Measurements from ENCODE around the gene CMSS1.
"Not testable (repeated sequence)": the region's sequence is repeated elsewhere in the genome, so short reads cannot be mapped to it uniquely, and the experiment has no call there.

CMSS1 gene

GRCh38 chr3:100088735-100089368 is 271.2 kb downstream of the CMSS1 start:
- H3K9me3 ChIP-seq (ENCODE audit: control insufficient read depth, low read length): no peaks in the 10 kb centered on the region
- H3K9ac ChIP-seq (ENCODE audit: low read length): no peak overlapping the region
- no peaks in the 10 kb centered on the region for H3K36me3 ChIP-seq (ENCODE audit: control insufficient read depth, insufficient read depth, low read length)
- no peak overlapping the region for H3K4me3 ChIP-seq (ENCODE audit: low read length)
- H3K27me3 ChIP-seq (ENCODE audit: control insufficient read depth, insufficient read depth, low read length): no peaks in the 10 kb centered on the region
- H3K4me1 ChIP-seq (ENCODE audit: control insufficient read depth, insufficient read depth, low read length): no peaks in the 10 kb centered on the region

DNA sequence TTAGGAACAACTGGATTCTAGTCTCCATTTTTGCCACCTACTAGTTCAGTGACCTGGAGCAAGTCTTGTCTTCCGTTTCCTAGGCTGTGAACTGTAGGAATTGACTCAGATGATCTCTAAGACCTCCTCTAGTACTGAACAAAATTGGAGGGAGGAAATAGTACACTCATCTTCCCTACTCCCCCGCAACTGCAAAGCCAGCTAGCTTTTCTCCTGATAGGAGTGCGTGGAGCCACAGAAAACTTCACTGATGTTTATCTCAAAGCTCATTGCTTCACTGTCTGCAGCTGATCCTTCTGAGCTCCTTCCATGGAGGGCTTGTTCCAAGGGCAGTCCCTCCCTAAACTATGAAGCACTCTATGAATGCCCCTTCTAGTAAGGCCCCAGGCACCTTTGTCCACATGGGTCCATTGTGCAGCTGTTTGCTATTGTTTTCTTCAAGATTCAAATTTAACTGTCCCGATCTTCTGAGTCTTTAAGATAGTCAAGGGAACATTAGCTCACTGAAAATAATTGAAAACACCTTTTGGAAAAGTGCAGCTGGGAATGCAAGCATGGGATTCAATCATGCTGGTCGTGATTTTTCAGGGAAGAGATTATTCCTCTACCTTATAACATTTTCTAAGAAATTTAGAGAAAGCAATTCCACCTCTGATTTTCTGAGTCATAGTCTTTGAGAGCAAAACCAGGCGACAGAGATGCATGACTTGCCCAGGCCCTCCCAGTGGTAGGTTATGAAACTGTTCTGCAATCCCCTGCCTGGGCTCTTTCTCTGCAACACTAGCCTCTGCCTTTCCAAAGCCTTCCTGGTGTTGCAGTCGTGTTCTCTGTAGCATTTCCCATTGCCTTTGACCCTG is 272.4 kb downstream of the CMSS1 start:
- H3K4me3 ChIP-seq (ENCODE audit: low read length): no peak overlapping the region
- H3K4me1 ChIP-seq (ENCODE audit: control insufficient read depth, insufficient read depth, low read length): no peaks in the 10 kb centered on the region
- no peak overlapping the region for H3K9ac ChIP-seq (ENCODE audit: low read length)
- no peaks in the 10 kb centered on the region for H3K27me3 ChIP-seq (ENCODE audit: control insufficient read depth, insufficient read depth, low read length)
- no peaks in the 10 kb centered on the region for H3K9me3 ChIP-seq (ENCODE audit: control insufficient read depth, low read length)
- H3K36me3 ChIP-seq (ENCODE audit: control insufficient read depth, insufficient read depth, low read length): no peaks in the 10 kb centered on the region

- H3K4me3 ChIP-seq (ENCODE audit: low read length): no peak overlapping the region
- no peaks in the 10 kb centered on the region for H3K4me1 ChIP-seq (ENCODE audit: control insufficient read depth, insufficient read depth, low read length)
- no peaks in the 10 kb centered on the region for H3K27me3 ChIP-seq (ENCODE audit: control insufficient read depth, insufficient read depth, low read length)
- H3K9ac ChIP-seq (ENCODE audit: low read length): no peak overlapping the region
- no peaks in the 10 kb centered on the region for H3K9me3 ChIP-seq (ENCODE audit: control insufficient read depth, low read length)
- H3K36me3 ChIP-seq (ENCODE audit: control insufficient read depth, insufficient read depth, low read length): no peaks in the 10 kb centered on the region
Measured at GRCh38 chr3:100090669-100091005, 273.0 kb downstream of the CMSS1 start.

GRCh38 chr3:100093831-100094230 is 276.2 kb downstream of the CMSS1 start:
- Histone ChIP-seq H3K36me3 (ENCODE audit: control insufficient read depth, insufficient read depth, low read length) (no peaks in the 10 kb centered on the region), H3K9ac (ENCODE audit: low read length) (no peak overlapping the region), H3K4me1 (ENCODE audit: control insufficient read depth, insufficient read depth, low read length) (peaks cover 8% of the 10 kb centered on the region), H3K4me3 (ENCODE audit: low read length) (no peak overlapping the region), H3K9me3 (ENCODE audit: control insufficient read depth, low read length) (no peaks in the 10 kb centered on the region), H3K27me3 (ENCODE audit: control insufficient read depth, insufficient read depth, low read length) (no peaks in the 10 kb centered on the region)

DNA sequence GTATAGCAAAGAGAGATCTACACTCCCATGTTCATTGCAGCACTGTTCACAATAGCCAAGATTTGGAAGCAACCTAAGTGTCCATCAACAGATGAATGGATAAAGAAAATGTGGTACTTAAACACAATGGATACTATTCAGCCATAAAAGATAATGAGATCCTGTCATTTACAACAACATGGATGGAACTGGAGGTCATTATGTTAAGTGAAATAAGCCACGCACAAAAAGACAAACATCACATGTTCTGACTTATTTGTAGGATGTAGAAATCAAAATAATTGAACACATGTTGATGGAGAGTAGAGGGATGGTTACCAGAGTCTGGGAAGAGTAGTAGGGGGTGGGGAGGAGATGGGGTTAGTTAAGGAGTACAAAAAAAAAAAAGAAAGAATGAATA is 278.6 kb downstream of the CMSS1 start:
- not testable (repeated sequence) for H3K27me3 ChIP-seq (ENCODE audit: control insufficient read depth, insufficient read depth, low read length); H3K9me3 ChIP-seq (ENCODE audit: control insufficient read depth, low read length); H3K36me3 ChIP-seq (ENCODE audit: control insufficient read depth, insufficient read depth, low read length); H3K9ac ChIP-seq (ENCODE audit: low read length); H3K4me3 ChIP-seq (ENCODE audit: low read length)
- H3K4me1 ChIP-seq (ENCODE audit: control insufficient read depth, insufficient read depth, low read length): peaks cover 12% of the 10 kb centered on the region

DNA sequence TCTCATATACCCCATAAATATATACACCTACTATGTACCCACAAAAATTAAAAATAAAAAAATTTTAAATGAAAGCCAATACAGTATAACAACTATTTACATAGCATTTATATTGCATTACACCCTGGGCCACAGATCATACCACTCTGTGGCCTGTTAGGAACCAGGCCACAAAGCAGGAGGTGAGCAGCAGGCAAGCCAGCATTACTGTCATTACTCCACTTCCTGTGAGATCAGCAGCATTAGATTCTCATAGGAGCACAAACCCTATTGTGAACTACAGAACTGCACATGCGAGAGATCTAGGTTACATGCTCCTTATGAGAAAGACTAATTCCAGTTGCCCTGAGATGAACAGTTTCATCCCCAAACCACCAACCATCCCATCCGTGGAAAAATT is 279.2 kb downstream of the CMSS1 start:
- Histone ChIP-seq H3K4me3 (ENCODE audit: low read length) (no peak overlapping the region), H3K4me1 (ENCODE audit: control insufficient read depth, insufficient read depth, low read length) (peaks cover 12% of the 10 kb centered on the region), H3K36me3 (ENCODE audit: control insufficient read depth, insufficient read depth, low read length) (no peaks in the 10 kb centered on the region), H3K9me3 (ENCODE audit: control insufficient read depth, low read length) (no peaks in the 10 kb centered on the region), H3K9ac (ENCODE audit: low read length) (no peak overlapping the region), H3K27me3 (ENCODE audit: control insufficient read depth, insufficient read depth, low read length) (no peaks in the 10 kb centered on the region)

DNA sequence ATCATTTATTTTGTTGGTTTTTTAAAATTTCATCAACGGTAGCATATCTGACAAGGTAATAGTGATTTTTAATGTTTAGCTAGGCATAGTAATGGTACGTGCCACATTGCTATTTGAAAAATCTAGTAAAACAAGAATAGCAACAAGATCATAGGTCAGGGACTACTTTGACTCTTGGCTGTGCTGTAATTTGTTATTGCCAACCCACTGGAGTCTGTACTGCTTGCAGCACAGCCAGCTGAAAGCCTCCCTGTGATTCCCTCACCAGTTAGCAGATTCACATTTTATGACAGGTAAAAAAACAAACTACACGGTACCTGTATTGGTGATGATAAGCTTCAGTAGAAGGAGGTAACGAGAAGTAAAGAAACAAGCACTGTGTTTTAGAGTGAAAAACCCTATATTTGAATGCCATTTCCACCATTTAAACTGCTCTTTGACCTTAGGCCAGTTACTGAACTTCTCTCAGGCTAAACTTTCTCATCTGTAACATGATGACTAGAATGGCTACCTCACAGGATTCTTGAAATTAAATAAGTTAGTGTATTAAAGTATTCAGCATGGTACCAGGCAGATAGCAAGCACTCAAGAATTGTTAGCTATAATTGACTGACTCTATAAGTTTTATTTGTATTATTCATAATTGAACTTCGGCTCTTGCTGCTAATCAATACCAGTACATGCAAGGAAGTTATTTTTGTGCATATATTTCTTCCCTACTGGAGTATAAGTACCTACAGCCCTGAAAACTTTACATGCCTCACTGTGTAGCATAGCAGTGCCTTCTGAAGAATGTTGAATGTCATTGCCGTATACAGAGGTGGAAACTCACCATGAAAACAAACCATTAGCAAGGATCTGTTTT is 280.5 kb downstream of the CMSS1 start:
- Histone ChIP-seq H3K9ac (ENCODE audit: low read length) (no peak overlapping the region), H3K27me3 (ENCODE audit: control insufficient read depth, insufficient read depth, low read length) (no peaks in the 10 kb centered on the region), H3K4me3 (ENCODE audit: low read length) (no peak overlapping the region), H3K9me3 (ENCODE audit: control insufficient read depth, low read length) (no peaks in the 10 kb centered on the region), H3K36me3 (ENCODE audit: control insufficient read depth, insufficient read depth, low read length) (no peaks in the 10 kb centered on the region), H3K4me1 (ENCODE audit: control insufficient read depth, insufficient read depth, low read length) (peaks cover 17% of the 10 kb centered on the region)

- H3K4me3 ChIP-seq (ENCODE audit: low read length): no peak overlapping the region
- no peaks in the 10 kb centered on the region for H3K9me3 ChIP-seq (ENCODE audit: control insufficient read depth, low read length)
- H3K36me3 ChIP-seq (ENCODE audit: control insufficient read depth, insufficient read depth, low read length): no peaks in the 10 kb centered on the region
- H3K27me3 ChIP-seq (ENCODE audit: control insufficient read depth, insufficient read depth, low read length): no peaks in the 10 kb centered on the region
- H3K4me1 ChIP-seq (ENCODE audit: control insufficient read depth, insufficient read depth, low read length): peaks cover 22% of the 10 kb centered on the region
- H3K9ac ChIP-seq (ENCODE audit: low read length): no peak overlapping the region
Measured at GRCh38 chr3:100098784-100099070, 281.1 kb downstream of the CMSS1 start.

- Histone ChIP-seq H3K36me3 (ENCODE audit: control insufficient read depth, insufficient read depth, low read length) (no peaks in the 10 kb centered on the region), H3K4me3 (ENCODE audit: low read length) (no peak overlapping the region), H3K4me1 (ENCODE audit: control insufficient read depth, insufficient read depth, low read length) (peaks cover 31% of the 10 kb centered on the region), H3K9ac (ENCODE audit: low read length) (no peak overlapping the region), H3K9me3 (ENCODE audit: control insufficient read depth, low read length) (no peaks in the 10 kb centered on the region), H3K27me3 (ENCODE audit: control insufficient read depth, insufficient read depth, low read length) (no peaks in the 10 kb centered on the region)
Measured at GRCh38 chr3:100099621-100100020, 282.0 kb downstream of the CMSS1 start.

DNA sequence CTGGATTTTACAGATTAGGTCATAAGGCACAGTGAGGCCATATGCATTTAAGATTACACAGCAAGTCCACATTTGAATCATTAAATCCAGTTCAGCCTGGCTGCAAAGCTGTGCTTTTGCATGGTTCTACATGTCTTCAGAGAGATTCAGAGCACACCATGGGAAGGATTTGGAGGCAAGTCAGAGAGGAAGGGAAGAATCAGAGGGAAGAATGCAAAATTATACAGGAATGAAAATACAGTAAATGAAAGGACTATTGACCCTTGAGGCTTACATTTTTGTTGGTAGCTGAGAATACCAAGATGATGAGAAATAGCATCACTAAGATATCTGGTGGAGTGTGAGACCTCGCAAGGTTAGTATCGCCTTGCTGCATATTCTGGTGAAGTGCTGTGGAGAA is 282.8 kb downstream of the CMSS1 start:
- Histone ChIP-seq H3K4me1 (ENCODE audit: control insufficient read depth, insufficient read depth, low read length) (peaks cover 36% of the 10 kb centered on the region), H3K27me3 (ENCODE audit: control insufficient read depth, insufficient read depth, low read length) (no peaks in the 10 kb centered on the region), H3K36me3 (ENCODE audit: control insufficient read depth, insufficient read depth, low read length) (no peaks in the 10 kb centered on the region), H3K9ac (ENCODE audit: low read length) (no peak overlapping the region), H3K9me3 (ENCODE audit: control insufficient read depth, low read length) (no peaks in the 10 kb centered on the region), H3K4me3 (ENCODE audit: low read length) (no peak overlapping the region)

DNA sequence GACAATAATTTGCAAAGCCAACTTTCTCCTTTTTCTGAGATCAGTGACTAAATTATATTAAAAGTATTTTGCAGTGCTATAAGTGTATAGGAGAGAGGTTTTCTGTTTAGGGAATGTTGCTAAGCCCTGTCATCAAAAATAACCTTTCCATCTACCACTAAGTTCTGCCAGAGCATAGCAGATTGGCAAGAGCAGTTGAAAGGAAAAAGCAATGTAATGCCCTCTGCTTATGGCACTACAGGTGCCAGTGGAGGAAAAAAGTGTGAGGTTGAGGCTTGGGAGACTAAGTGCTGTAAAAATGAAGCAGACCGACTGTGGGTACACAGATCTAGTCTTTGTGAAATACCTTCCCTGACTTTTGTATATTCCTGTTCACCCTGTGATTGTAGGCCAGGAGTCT is 285.1 kb downstream of the CMSS1 start:
- Histone ChIP-seq H3K4me1 (ENCODE audit: control insufficient read depth, insufficient read depth, low read length) (peaks cover 41% of the 10 kb centered on the region), H3K4me3 (ENCODE audit: low read length) (no peak overlapping the region), H3K36me3 (ENCODE audit: control insufficient read depth, insufficient read depth, low read length) (no peaks in the 10 kb centered on the region), H3K27me3 (ENCODE audit: control insufficient read depth, insufficient read depth, low read length) (no peaks in the 10 kb centered on the region), H3K9ac (ENCODE audit: low read length) (no peak overlapping the region), H3K9me3 (ENCODE audit: control insufficient read depth, low read length) (no peaks in the 10 kb centered on the region)
